Measurements from ENCODE around the gene ARHGEF4.

ARHGEF4 gene

GRCh38 chr2:130832296-130832940 lies 4.3 kb upstream of the ARHGEF4 start:
- no peak for DNase-seq

GRCh38 chr2:130834091-130834930 lies 2.4 kb upstream of the ARHGEF4 start:
- no peak for DNase-seq

GRCh38 chr2:130834931-130835765 lies 1.6 kb upstream of the ARHGEF4 start:
- no peak for DNase-seq

- DNase-seq, result no peak
Measured at GRCh38 chr2:130835766-130836015, 1.0 kb upstream of the ARHGEF4 start.

- no peak for DNase-seq
Measured at GRCh38 chr2:130837175-130837810, 579 bp downstream of the ARHGEF4 start.

GRCh38 chr2:130837811-130838565 lies 1.3 kb downstream of the ARHGEF4 start:
- DNase-seq, result no peak

- no peak for DNase-seq
Measured at GRCh38 chr2:130839011-130839780, 2.5 kb downstream of the ARHGEF4 start.

- no peak for DNase-seq
Measured at GRCh38 chr2:130840506-130840905, 3.8 kb downstream of the ARHGEF4 start.

GRCh38 chr2:130841741-130842365 lies 5.1 kb downstream of the ARHGEF4 start:
- no peak for DNase-seq

- no peak for DNase-seq
Measured at GRCh38 chr2:130842770-130843169, 6.1 kb downstream of the ARHGEF4 start.

- no peak for DNase-seq
Measured at GRCh38 chr2:130843321-130843985, 6.7 kb downstream of the ARHGEF4 start.

GRCh38 chr2:130844161-130844560 lies 7.4 kb downstream of the ARHGEF4 start:
- DNase-seq, result no peak

- DNase-seq, result no peak
Measured at GRCh38 chr2:130845505-130846085, 8.9 kb downstream of the ARHGEF4 start.

GRCh38 chr2:130846233-130846632 lies 9.5 kb downstream of the ARHGEF4 start:
- DNase-seq, result no peak

GRCh38 chr2:130846686-130847375 lies 10.1 kb downstream of the ARHGEF4 start:
- no peak for DNase-seq

- no peak for DNase-seq
Measured at GRCh38 chr2:130847776-130848525, 11.2 kb downstream of the ARHGEF4 start.

GRCh38 chr2:130848526-130849210 lies 12.0 kb downstream of the ARHGEF4 start:
- DNase-seq, result no peak

All from amygdala (tissue), 56 donors.